Peyer's patch (tissue), 4 donors: ENCODE data around the gene GPD2. TPM values are rescaled to one million over a fixed set of nuclear protein-coding genes. Genes with fewer than 3 reads are reported as not detected.

ENCODE experiments used
- DNase-seq, 3 donors: peaks; one replicate each; pipeline ENCODE4 v3.0.0-alpha.2; 2017 to 2019
- H3K27ac ChIP-seq, 4 donors: fragments of 200-600 bp; sonication (generic); one replicate each; pipeline ENCODE4 v1.5.1; 2016 to 2019
- H3K27me3 ChIP-seq, 2 donors: fragments of 200-600 bp; sonication (generic); one replicate each; pipeline ENCODE4 v1.5.1; 2019
- H3K36me3 ChIP-seq, 3 donors: fragments of 200-600 bp; sonication (generic); one replicate each; pipeline ENCODE4 v1.5.1; 2016 to 2019
- H3K4me1 ChIP-seq, 4 donors: fragments of 200-600 bp; sonication (generic); one replicate each; pipeline ENCODE4 v1.5.1; 2016 to 2019
- H3K4me3 ChIP-seq, 4 donors: fragments of 200-600 bp; sonication (generic); 1 replicate in 3 of 4; 2 replicates in 1 of 4; pipeline ENCODE4 v1.5.1; 2016 to 2019; ENCODE audit warnings: mild to moderate bottlenecking in 1 of 4
- H3K9me3 ChIP-seq, 4 donors: fragments of 200-600 bp; sonication (generic); one replicate each; pipeline ENCODE4 v1.5.1; 2016 to 2019; ENCODE audit warnings: mild to moderate bottlenecking in 1 of 4
- CTCF ChIP-seq, 6 experiments: fragments of 450-650 bp in 4 of 6; fragments of 200-600 bp in 2 of 6; sonication (generic) in 1 of 6; IDR thresholded peaks; one replicate each; pipeline ENCODE4 v1.5.1; 2017 to 2019; ENCODE audit warnings: antibody characterized with exemption in 6 of 6, mild to moderate bottlenecking in 3 of 6, moderate library complexity in 1 of 6
- POLR2A ChIP-seq, 2 donors: fragments of 450-650 bp; IDR thresholded peaks; one replicate each; pipeline ENCODE4 v1.5.1; 2017; ENCODE audit warnings: antibody characterized with exemption in 2 of 2, mild to moderate bottlenecking in 2 of 2, moderate library complexity in 2 of 2
- total RNA-seq, 4 donors: library from RNA; depleted of rRNA; stranded (reverse); fragments of >200 nt; gene quantifications; one replicate each; pipeline ENCODE4 v1.1.0, GENCODE V29; 2016

The GPD2 gene
- total RNA-seq, 4 donors from 2014 or later, result 50.3 to 125 (median 83.4) TPM

- no peak for TF ChIP-seq POLR2A (IDR thresholded peaks at IDR 0.05)
- TF ChIP-seq CTCF (IDR thresholded peaks at IDR 0.05), result no peak
- Histone ChIP-seq H3K27me3 (no peaks in the 10 kb centered on the region), H3K27ac (peak overlapping the region; percentile 84 to 93 (median 88)), H3K4me1 (peaks cover 0 to 7% (median 2%) of the 10 kb centered on the region in 4 donors), H3K36me3 (no peaks in the 10 kb centered on the region), H3K9me3 (no peaks in the 10 kb centered on the region), H3K4me3 (peak overlapping the region in 3 of 4 donors; percentile 68 to 79 (median 78))
- DNase-seq, result no peak
These were observed 36.8 kb upstream of the GPD2 start for GRCh38 chr2:156399224-156399949.

- peak; percentile 56 to 85 (median 85) for DNase-seq
- TF ChIP-seq POLR2A (IDR thresholded peaks at IDR 0.05) (no peak), CTCF (IDR thresholded peaks at IDR 0.05) (no peak)
- Histone ChIP-seq H3K27me3 (no peaks in the 10 kb centered on the region), H3K9me3 (no peaks in the 10 kb centered on the region), H3K27ac (peak overlapping the region; percentile 84 to 93 (median 88)), H3K36me3 (no peaks in the 10 kb centered on the region), H3K4me1 (peaks cover 0 to 7% (median 2%) of the 10 kb centered on the region in 4 donors), H3K4me3 (peak overlapping the region; percentile 68 to 79 (median 74))
These were observed 36.1 kb upstream of the GPD2 start for GRCh38 chr2:156399950-156400705.

- H3K4me1 ChIP-seq, result peaks cover 0 to 7% (median 2%) of the 10 kb centered on the region in 4 donors
- peak overlapping the region; percentile 68 to 79 (median 74) for H3K4me3 ChIP-seq
- DNase-seq, result peak; percentile 73 to 89 (median 82)
- TF ChIP-seq CTCF (IDR thresholded peaks at IDR 0.05) (peak in 2 of 6 experiments; percentile 1 to 2), POLR2A (IDR thresholded peaks at IDR 0.05) (peak in 1 of 2 donors; percentile 23)
- no peaks in the 10 kb centered on the region for H3K9me3 ChIP-seq
- no peaks in the 10 kb centered on the region for H3K27me3 ChIP-seq
- peak overlapping the region; percentile 84 to 93 (median 88) for H3K27ac ChIP-seq
- H3K36me3 ChIP-seq, result no peaks in the 10 kb centered on the region
These were observed 35.2 kb upstream of the GPD2 start for GRCh38 chr2:156400706-156401678.

GRCh38 chr2:156401861-156402260 lies 34.3 kb upstream of the GPD2 start:
- Histone ChIP-seq H3K4me1 (peaks cover 0 to 7% (median 2%) of the 10 kb centered on the region in 4 donors), H3K27me3 (no peaks in the 10 kb centered on the region), H3K27ac (no peak overlapping the region), H3K9me3 (no peaks in the 10 kb centered on the region), H3K36me3 (no peaks in the 10 kb centered on the region), H3K4me3 (no peak overlapping the region)
- peak in 1 of 3 donors; percentile 61 for DNase-seq
- TF ChIP-seq POLR2A (IDR thresholded peaks at IDR 0.05) (no peak), CTCF (IDR thresholded peaks at IDR 0.05) (no peak)

GRCh38 chr2:156405586-156405985 lies 30.6 kb upstream of the GPD2 start:
- H3K36me3 ChIP-seq, result no peaks in the 10 kb centered on the region
- TF ChIP-seq CTCF (IDR thresholded peaks at IDR 0.05) (no peak), POLR2A (IDR thresholded peaks at IDR 0.05) (no peak)
- H3K27ac ChIP-seq, result no peak overlapping the region

More at GRCh38 chr2:156405586-156405985, 30.6 kb upstream of the GPD2 start:
- H3K27me3 ChIP-seq, result no peaks in the 10 kb centered on the region
- H3K4me3 ChIP-seq, result no peak overlapping the region
- H3K9me3 ChIP-seq, result no peaks in the 10 kb centered on the region
- no peaks in the 10 kb centered on the region for H3K4me1 ChIP-seq
- DNase-seq, result peak in 1 of 3 donors; percentile 51
